Breast epithelium (tissue), 4 donors: ENCODE results near the gene PRDM15. TPM values are rescaled to one million over a fixed set of nuclear protein-coding genes. Genes with fewer than 3 reads are reported as not detected.

ENCODE experiments used
- DNase-seq, 2 donors: peaks; one replicate each; pipeline ENCODE4 v3.0.0-alpha.2; 2019; ENCODE audit warnings: low spot score in 2 of 2
- H3K27ac ChIP-seq, 2 donors: fragments of 200-600 bp; sonication (generic) in 1 of 2; one replicate each; pipeline ENCODE4 v1.5.1; 2016 to 2019; ENCODE audit warnings: mild to moderate bottlenecking in 1 of 2
- H3K27me3 ChIP-seq, 2 donors: fragments of 200-600 bp; sonication (generic) in 1 of 2; one replicate each; pipeline versions ENCODE4 v1.5.1 to v1.6.0; 2017 to 2019; ENCODE audit warnings: control low read depth in 1 of 2, mild to moderate bottlenecking in 1 of 2
- H3K36me3 ChIP-seq: fragments of 200-600 bp; one replicate; pipeline ENCODE4 v1.5.1; 2019
- H3K4me1 ChIP-seq, 2 donors: fragments of 200-600 bp; sonication (generic); one replicate each; pipeline ENCODE4 v1.5.1; 2016 to 2019; ENCODE audit warnings: control low read depth in 1 of 2
- H3K4me3 ChIP-seq, 3 donors: fragments of 200-600 bp; sonication (generic); 1 replicate in 2 of 3; 2 replicates in 1 of 3; pipeline ENCODE4 v1.5.1; 2016 to 2019; ENCODE audit warnings: mild to moderate bottlenecking in 3 of 3, moderate library complexity in 2 of 3
- H3K9me3 ChIP-seq, 2 donors: fragments of 200-600 bp; sonication (generic) in 1 of 2; one replicate each; pipeline ENCODE4 v1.5.1; 2016 to 2019; ENCODE audit warnings: control low read depth in 1 of 2
- CTCF ChIP-seq, 3 donors: fragments of 450-650 bp; IDR thresholded peaks; one replicate each; pipeline ENCODE4 v1.5.1; 2016 to 2017; ENCODE audit warnings: antibody characterized with exemption in 3 of 3, mild to moderate bottlenecking in 3 of 3, moderate library complexity in 3 of 3
- POLR2A ChIP-seq: fragments of 450-650 bp; IDR thresholded peaks from one replicate; pipeline ENCODE4 v1.6.1; 2016; ENCODE audit warnings: antibody characterized with exemption, mild to moderate bottlenecking, moderate library complexity
- POLR2AphosphoS5 ChIP-seq, 3 donors: sonication (generic); formaldehyde crosslinking; IDR thresholded peaks; one replicate each; pipeline ENCODE4 v1.6.1; 2017; ENCODE audit warnings: antibody characterized with exemption in 3 of 3
- intact Hi-C: fragments of 100-400 bp; cut with DNase I; formaldehyde crosslinking; loops from one replicate; pipeline ENCODE4 v1.15.1; 2023; ENCODE audit warnings: low total_unique reads
- total RNA-seq, 3 donors: library from RNA; depleted of rRNA; stranded (reverse); fragments of >200 nt; gene quantifications; one replicate each; pipeline ENCODE4 v1.1.0, GENCODE V29; 2016

PRDM15 gene
- total RNA-seq, 3 donors from 2014 or later, result 6.6 to 14.1 (median 9.2) TPM

- Histone ChIP-seq H3K27me3 (no peaks in the 10 kb centered on the region), H3K9me3 (no peaks in the 10 kb centered on the region), H3K4me1 (peaks cover 3 to 6% of the 10 kb centered on the region in 2 donors), H3K27ac (peak overlapping the region; percentile 48 to 69), H3K36me3 (no peaks in the 10 kb centered on the region), H3K4me3 (no peak overlapping the region)
- DNase-seq, result peak in 1 of 2 donors; percentile 76
- intact Hi-C loops, result no loop called here
- TF ChIP-seq CTCF (IDR thresholded peaks at IDR 0.05) (no peak), POLR2A (no peak), POLR2AphosphoS5 (IDR thresholded peaks at IDR 0.05) (no peak)
Observed at GRCh38 chr21:41921021-41921420, 41.9 kb upstream of the PRDM15 start.

- Histone ChIP-seq H3K4me3 (no peak overlapping the region), H3K4me1 (peaks cover 3 to 6% of the 10 kb centered on the region in 2 donors), H3K27ac (peak overlapping the region; percentile 48 to 69), H3K27me3 (no peaks in the 10 kb centered on the region), H3K9me3 (no peaks in the 10 kb centered on the region), H3K36me3 (no peaks in the 10 kb centered on the region)
- intact Hi-C loops, result loop anchor here (1.0 kb wide), 1 partner anchor 32 kb away; no protein-coding TSS in a partner anchor
- no peak for DNase-seq
- TF ChIP-seq CTCF (IDR thresholded peaks at IDR 0.05) (no peak), POLR2AphosphoS5 (IDR thresholded peaks at IDR 0.05) (no peak), POLR2A (no peak)
Observed at GRCh38 chr21:41920476-41920875, 41.3 kb upstream of the PRDM15 start.

GRCh38 chr21:41919666-41920398 lies 40.7 kb upstream of the PRDM15 start:
- Histone ChIP-seq H3K27ac (peak overlapping the region in 1 of 2 donors; percentile 48), H3K4me3 (no peak overlapping the region), H3K4me1 (peaks cover 3 to 6% of the 10 kb centered on the region in 2 donors), H3K36me3 (no peaks in the 10 kb centered on the region), H3K27me3 (no peaks in the 10 kb centered on the region), H3K9me3 (no peaks in the 10 kb centered on the region)
- intact Hi-C loops, result loop anchor here (1.0 kb wide), 1 partner anchor 32 kb away; no protein-coding TSS in a partner anchor
- no peak for TF ChIP-seq POLR2A
- TF ChIP-seq CTCF (IDR thresholded peaks at IDR 0.05), result no peak
- TF ChIP-seq POLR2AphosphoS5 (IDR thresholded peaks at IDR 0.05), result no peak
- DNase-seq, result no peak

DNA sequence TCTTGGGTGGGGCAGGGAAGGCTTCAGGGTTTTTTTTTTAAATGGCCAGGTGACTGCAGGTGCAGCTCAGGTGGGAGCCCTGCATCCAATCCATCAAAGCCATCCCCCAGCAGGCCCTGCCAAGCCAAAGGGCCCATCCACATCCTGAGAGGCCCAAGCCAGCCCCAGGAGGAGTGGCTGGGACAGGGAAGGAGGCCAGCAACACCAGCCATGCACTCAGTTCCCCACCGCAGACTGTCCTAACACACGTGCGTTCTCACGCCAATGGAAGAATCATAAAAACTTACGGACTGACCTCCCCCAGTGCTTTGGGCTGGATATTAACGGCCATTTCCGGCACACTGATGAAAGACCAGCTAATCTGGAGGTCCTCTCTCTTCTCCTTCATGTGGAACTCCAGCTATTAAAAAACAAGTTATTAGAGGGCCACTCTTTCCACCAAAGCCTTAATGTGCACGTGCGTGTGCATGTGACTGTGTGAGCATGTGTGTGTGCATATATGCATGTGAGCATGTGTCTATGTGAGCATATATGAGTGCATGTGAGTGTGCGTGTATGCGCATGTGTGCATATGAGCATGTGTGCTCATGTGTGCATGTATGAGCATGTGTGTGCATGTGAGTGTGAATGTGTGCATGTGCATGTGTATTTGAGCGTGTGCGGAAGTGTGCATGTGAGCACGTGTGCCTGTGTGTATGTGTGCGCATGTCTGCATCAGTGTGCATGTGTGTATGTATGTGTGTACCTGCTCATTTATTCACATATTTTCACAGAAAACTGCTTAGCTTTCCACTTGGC lies 39.6 kb upstream of the PRDM15 start:
- DNase-seq, result no peak
- H3K4me1 ChIP-seq, result peaks cover 2 to 3% of the 10 kb centered on the region in 2 donors
- H3K27ac ChIP-seq, result no peak overlapping the region
- intact Hi-C loops, result no loop called here
- no peaks in the 10 kb centered on the region for H3K9me3 ChIP-seq
- H3K4me3 ChIP-seq, result no peak overlapping the region
- no peaks in the 10 kb centered on the region for H3K36me3 ChIP-seq
- TF ChIP-seq CTCF (IDR thresholded peaks at IDR 0.05), result no peak
- no peak for TF ChIP-seq POLR2AphosphoS5 (IDR thresholded peaks at IDR 0.05)
- TF ChIP-seq POLR2A, result no peak
- no peaks in the 10 kb centered on the region for H3K27me3 ChIP-seq

- no peak for DNase-seq
- H3K27ac ChIP-seq, result no peak overlapping the region
- TF ChIP-seq POLR2AphosphoS5 (IDR thresholded peaks at IDR 0.05) (no peak), POLR2A (no peak), CTCF (IDR thresholded peaks at IDR 0.05) (no peak)
- H3K4me3 ChIP-seq, result no peak overlapping the region
- intact Hi-C loops, result no loop called here
- no peaks in the 10 kb centered on the region for H3K36me3 ChIP-seq
- H3K27me3 ChIP-seq, result no peaks in the 10 kb centered on the region
- H3K4me1 ChIP-seq, result no peaks in the 10 kb centered on the region
- H3K9me3 ChIP-seq, result no peaks in the 10 kb centered on the region
Observed at GRCh38 chr21:41917531-41917930, 38.4 kb upstream of the PRDM15 start.
